GM06990 (cell line): ENCODE data around the gene TMEM88.
A peak's percentile ranks its signal among the peaks of the same experiment; 100 is the strongest.

Source experiments
- DNase-seq: peaks from one replicate; pipeline ENCODE4 v3.0.0-alpha.2; 2011; ENCODE audit not compliant: insufficient read length; ENCODE audit errors: extremely low read depth
- H3K27me3 ChIP-seq: replicated peaks from 2 replicates; pipeline ENCODE4 v1.6.0; 2011; ENCODE audit warnings: low read length; ENCODE audit not compliant: control insufficient read depth, insufficient read depth
- H3K36me3 ChIP-seq: 2 replicates; pipeline ENCODE4 v1.5.1; 2011; ENCODE audit warnings: low read length; ENCODE audit not compliant: control insufficient read depth, insufficient read depth
- H3K4me3 ChIP-seq: replicated peaks from 2 replicates; pipeline ENCODE4 v1.5.1; 2011; ENCODE audit warnings: low read depth, mild to moderate bottlenecking, control low read depth, low read length
- TF ChIP-seq, protein P1 (sequence below): IDR thresholded peaks from 2 replicates; pipeline ENCODE4 v1.5.1; 2011; ENCODE audit warnings: low read length, control low read depth, mild to moderate bottlenecking, inconsistent platforms; ENCODE audit not compliant: insufficient read depth, poor library complexity, severe bottlenecking

TMEM88 gene

DNA sequence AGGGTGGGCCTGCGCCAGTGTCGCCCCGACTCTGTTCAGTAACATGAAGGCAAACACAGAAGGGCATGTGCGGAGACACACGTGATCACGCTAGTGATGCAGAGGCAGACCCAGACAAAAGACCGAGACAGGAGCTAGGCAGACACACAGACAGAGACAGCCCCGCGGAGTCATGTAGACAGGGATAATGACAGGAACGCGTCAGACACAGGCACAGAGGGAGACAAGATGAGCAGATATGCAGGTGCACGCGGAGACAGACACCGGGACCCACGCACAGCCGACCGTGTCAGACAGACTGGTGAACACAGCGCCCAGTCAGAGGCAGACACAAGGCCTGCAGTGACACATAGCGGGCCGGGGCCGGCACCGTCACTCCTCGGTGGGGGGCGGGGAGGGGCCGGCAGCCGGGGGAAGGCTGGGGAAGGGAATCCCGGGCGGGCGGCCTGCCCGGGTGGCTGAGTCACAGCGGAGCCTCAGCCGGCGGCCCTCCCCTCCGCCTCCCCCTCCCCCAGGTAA lies 13.4 kb upstream of the TMEM88 start:
- DNase-seq = no peak
- Histone ChIP-seq H3K4me3 (peak overlapping the region; percentile 89), H3K27me3 (no peaks in the 10 kb centered on the region), H3K36me3 (peaks cover 6% of the 10 kb centered on the region)
- TF ChIP-seq, protein P1, sequence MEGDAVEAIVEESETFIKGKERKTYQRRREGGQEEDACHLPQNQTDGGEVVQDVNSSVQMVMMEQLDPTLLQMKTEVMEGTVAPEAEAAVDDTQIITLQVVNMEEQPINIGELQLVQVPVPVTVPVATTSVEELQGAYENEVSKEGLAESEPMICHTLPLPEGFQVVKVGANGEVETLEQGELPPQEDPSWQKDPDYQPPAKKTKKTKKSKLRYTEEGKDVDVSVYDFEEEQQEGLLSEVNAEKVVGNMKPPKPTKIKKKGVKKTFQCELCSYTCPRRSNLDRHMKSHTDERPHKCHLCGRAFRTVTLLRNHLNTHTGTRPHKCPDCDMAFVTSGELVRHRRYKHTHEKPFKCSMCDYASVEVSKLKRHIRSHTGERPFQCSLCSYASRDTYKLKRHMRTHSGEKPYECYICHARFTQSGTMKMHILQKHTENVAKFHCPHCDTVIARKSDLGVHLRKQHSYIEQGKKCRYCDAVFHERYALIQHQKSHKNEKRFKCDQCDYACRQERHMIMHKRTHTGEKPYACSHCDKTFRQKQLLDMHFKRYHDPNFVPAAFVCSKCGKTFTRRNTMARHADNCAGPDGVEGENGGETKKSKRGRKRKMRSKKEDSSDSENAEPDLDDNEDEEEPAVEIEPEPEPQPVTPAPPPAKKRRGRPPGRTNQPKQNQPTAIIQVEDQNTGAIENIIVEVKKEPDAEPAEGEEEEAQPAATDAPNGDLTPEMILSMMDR = peak; percentile 9

DNA sequence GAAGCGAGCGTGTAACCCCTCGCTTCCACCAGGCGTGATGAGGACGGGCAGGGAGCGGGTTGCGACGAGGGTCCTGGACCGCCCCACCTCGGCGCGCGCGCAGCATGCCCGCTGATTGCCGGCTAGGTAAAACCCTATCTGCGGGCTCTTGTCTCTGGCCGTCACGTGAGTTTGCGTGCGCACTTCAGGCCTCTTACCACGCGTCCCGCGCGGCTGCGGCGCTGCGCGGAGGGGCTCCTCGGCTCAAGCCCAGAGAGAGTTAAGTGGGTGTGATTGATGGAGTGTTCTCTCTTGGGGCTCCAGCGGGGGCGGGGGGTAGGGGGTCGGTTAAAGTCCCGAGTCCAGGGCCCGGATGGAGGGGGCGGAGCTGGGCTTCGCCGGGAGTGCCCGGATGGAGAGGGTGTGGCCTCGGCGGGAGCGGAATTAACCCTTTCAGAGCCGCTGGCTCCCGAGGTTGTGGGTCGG lies 12.9 kb upstream of the TMEM88 start:
- DNase-seq = peak; percentile 88
- Histone ChIP-seq H3K27me3 (no peaks in the 10 kb centered on the region), H3K4me3 (peak overlapping the region; percentile 89), H3K36me3 (peaks cover 10% of the 10 kb centered on the region)
- TF ChIP-seq, protein P1 = no peak

DNA sequence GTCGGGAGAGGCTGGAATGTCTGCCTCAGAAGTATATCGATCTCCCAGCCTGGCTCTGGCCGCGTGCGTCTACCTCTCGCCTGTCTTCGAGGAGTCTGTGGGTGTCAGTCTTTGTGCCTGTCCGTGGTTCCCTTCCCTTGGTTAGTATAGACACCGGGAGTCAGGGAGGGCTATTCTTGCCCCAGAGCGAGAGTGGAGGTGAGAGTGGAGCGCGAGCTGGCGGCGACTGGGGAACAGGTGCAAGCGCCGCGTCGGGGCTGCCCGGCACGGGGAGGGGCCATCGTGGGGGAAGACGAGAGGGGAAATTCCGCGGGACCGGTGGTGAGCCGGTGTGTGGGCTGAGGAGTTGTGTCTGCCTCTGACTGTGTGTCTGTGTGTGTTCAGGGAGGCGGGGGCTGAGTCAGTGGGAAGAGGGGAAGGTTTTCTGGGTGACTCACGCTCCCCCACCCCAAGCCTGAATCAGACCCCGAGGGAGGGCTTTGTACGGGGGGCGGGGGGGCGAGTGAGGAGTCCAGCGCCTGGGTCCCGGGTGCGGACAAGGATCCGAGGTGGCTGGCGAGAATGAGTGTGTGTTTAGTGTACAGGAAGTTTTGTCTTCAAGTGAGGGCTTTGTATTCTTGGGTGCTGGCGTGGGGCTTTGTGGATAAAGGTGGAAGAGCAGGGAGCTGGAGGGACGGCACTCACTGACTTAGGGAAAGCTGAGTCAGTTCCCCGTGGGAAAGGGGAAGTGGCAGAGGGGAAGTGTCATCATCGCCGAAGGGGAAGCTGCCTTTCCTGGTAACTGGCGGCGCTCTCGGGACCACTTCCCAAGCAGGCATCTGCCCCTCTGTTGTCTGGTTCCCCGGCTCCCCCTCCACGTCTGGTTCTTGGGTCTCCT lies 12.2 kb upstream of the TMEM88 start:
- Histone ChIP-seq H3K4me3 (peak overlapping the region; percentile 89), H3K27me3 (no peaks in the 10 kb centered on the region), H3K36me3 (peaks cover 12% of the 10 kb centered on the region)
- TF ChIP-seq, protein P1 = peak; percentile 12
- DNase-seq = peak; percentile 91

DNA sequence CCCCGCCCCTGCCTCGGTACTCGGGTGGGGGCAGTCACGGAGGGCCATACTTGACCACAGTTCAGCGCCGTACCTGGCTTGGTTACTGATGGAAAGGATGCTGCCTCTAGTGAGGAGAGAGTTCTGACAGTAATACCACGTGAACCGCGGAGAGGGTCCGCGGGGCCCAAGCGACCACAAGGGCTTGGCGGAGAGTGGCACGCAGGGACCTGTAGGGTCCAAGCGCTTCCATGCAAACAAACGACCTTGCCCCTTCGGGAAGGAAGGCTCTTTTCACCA lies 11.7 kb upstream of the TMEM88 start:
- TF ChIP-seq, protein P1 = no peak
- Histone ChIP-seq H3K36me3 (peaks cover 16% of the 10 kb centered on the region), H3K27me3 (no peaks in the 10 kb centered on the region), H3K4me3 (peak overlapping the region; percentile 89)
- DNase-seq = no peak

DNA sequence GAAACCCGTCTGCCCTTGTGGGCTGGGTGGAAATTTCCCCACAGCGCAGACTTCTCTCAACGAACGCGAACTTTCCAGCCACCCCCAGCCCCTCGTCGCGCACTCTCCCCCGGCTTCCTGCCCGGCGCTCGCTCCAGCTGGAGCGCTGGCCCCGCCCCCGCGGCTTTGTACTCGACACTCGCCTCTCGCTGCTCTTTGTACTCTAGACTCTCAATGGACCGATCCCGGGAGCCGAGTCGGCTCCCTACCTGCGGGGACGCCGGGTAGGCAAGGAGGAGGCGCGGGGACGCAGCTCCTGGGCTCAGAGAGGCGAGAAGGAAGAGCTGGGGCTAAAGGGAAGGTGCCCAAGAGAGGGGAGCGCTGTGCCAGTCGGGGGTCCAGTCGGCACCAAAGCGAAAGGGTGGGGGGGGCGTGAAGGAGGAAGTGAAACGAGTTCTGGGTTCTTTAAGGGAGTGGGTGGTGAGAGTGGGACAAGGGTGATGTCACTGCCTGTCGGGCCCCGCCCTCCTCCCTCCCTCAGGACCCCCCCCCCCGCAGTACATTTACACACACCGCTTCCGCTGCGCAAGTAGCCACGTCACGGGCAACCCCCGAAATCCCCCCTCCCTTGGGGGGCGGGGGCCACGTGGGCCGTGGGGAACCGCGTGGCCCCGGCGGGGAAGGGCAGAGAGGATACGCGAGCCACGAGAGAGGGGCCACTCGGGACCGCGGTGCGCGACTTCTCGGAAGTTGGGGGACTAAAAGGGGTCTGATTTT lies 11.2 kb upstream of the TMEM88 start:
- no peaks in the 10 kb centered on the region for H3K27me3 ChIP-seq
- peak; percentile 94 for DNase-seq
- H3K4me3 ChIP-seq = peak overlapping the region; percentile 89
- H3K36me3 ChIP-seq = peaks cover 18% of the 10 kb centered on the region
- TF ChIP-seq, protein P1 = no peak
